ENCODE measurements around the gene PPP1R37. TPM values are rescaled to one million over a fixed set of nuclear protein-coding genes. Genes with fewer than 3 reads are reported as not detected.

The PPP1R37 gene
- total and polyA plus RNA-seq, 2 of the 13 experiments (the other 11 are each of a cell fraction or from before 2014, with no cell fraction given) = 9.0 to 14.3 TPM

DNA sequence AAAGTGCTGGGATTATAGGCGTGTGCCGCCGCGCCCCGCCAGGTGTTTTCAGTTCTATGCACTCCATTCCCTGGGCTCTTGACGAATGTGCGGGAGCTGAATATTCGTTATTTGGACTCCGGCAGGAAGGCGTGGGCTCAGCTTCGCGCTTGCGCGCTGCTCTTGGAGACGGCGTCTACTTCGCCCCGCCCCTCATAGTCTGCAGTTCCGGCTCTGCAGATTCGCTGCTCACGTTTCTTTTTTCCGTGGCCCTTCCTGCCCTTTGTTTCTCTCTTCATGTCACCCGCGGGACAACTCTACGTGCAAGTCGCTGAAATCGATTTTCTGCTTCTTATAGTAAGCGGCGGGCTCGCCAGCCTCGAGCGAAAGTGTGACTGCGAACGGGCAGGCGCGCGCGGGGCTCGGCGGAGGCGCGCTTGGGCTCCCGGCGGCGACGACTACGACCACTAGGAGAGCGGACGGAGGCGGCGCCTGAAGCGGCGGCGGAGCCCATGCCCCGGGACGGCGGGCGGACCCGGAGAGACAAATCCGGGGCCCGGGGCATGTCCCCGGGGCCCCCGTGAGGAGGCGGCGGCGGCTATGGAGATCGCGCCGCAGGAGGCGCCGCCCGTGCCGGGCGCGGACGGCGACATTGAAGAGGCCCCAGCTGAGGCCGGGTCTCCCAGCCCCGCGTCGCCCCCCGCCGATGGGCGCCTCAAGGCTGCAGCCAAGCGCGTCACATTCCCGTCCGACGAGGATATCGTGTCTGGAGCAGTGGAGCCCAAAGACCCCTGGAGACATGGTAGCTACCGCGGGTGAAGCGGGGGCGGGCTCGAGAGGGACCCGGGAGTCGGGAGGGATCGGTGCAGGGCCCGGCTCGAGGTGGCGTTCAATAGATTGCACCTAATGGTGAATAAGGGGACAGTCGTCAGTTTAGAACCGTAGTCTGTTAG, at the start of gene PPP1R37 (continued):
- TF ChIP-seq KIAA2018 (CRISPR knock-in tag; IDR thresholded peaks at IDR 0.05; ENCODE audit: borderline replicate concordance) (no peak), HOXA7 (CRISPR knock-in tag; IDR thresholded peaks at IDR 0.05) (no peak; the same call in 1 of the 2 replicates), ATF4 (CRISPR knock-in tag; IDR thresholded peaks at IDR 0.05) (peak in 1 of 2 experiments; percentile 45; a peak in 1 of 4 replicates), ZNF430 (CRISPR knock-in tag; IDR thresholded peaks at IDR 0.05) (peak; percentile 56; the same call in 1 of the 2 replicates), SIN3B (IDR thresholded peaks at IDR 0.05; ENCODE audit: low read length) (peak; percentile 75; the same call in 1 of the 2 replicates), ZNF766 (CRISPR knock-in tag; IDR thresholded peaks at IDR 0.05; ENCODE audit: borderline replicate concordance) (no peak; the same call in 1 of the 2 replicates), ZNF607 (CRISPR knock-in tag; IDR thresholded peaks at IDR 0.05; ENCODE audit: borderline replicate concordance) (peak; percentile 68; the same call in 1 of the 2 replicates), RAD21 (CRISPR knock-in tag; IDR thresholded peaks at IDR 0.05) (peak; percentile 44; the same call in 1 of the 2 replicates), ZNF274 (CRISPR knock-in tag; IDR thresholded peaks at IDR 0.05) (no peak; the same call in 1 of the 2 replicates), DNMT1 (CRISPR knock-in tag; IDR thresholded peaks at IDR 0.05) (0 out of 2 replicates have a peak, but pooled peaks have one; percentile 17), ATF7-NPFF (CRISPR knock-in tag; IDR thresholded peaks at IDR 0.05; ENCODE audit: low read depth) (0 out of 2 replicates have a peak, but pooled peaks have one; percentile 20)
- TF ChIP-seq, protein P1, sequence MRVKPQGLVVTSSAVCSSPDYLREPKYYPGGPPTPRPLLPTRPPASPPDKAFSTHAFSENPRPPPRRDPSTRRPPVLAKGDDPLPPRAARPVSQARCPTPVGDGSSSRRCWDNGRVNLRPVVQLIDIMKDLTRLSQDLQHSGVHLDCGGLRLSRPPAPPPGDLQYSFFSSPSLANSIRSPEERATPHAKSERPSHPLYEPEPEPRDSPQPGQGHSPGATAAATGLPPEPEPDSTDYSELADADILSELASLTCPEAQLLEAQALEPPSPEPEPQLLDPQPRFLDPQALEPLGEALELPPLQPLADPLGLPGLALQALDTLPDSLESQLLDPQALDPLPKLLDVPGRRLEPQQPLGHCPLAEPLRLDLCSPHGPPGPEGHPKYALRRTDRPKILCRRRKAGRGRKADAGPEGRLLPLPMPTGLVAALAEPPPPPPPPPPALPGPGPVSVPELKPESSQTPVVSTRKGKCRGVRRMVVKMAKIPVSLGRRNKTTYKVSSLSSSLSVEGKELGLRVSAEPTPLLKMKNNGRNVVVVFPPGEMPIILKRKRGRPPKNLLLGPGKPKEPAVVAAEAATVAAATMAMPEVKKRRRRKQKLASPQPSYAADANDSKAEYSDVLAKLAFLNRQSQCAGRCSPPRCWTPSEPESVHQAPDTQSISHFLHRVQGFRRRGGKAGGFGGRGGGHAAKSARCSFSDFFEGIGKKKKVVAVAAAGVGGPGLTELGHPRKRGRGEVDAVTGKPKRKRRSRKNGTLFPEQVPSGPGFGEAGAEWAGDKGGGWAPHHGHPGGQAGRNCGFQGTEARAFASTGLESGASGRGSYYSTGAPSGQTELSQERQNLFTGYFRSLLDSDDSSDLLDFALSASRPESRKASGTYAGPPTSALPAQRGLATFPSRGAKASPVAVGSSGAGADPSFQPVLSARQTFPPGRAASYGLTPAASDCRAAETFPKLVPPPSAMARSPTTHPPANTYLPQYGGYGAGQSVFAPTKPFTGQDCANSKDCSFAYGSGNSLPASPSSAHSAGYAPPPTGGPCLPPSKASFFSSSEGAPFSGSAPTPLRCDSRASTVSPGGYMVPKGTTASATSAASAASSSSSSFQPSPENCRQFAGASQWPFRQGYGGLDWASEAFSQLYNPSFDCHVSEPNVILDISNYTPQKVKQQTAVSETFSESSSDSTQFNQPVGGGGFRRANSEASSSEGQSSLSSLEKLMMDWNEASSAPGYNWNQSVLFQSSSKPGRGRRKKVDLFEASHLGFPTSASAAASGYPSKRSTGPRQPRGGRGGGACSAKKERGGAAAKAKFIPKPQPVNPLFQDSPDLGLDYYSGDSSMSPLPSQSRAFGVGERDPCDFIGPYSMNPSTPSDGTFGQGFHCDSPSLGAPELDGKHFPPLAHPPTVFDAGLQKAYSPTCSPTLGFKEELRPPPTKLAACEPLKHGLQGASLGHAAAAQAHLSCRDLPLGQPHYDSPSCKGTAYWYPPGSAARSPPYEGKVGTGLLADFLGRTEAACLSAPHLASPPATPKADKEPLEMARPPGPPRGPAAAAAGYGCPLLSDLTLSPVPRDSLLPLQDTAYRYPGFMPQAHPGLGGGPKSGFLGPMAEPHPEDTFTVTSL (CRISPR knock-in tag; IDR thresholded peaks at IDR 0.05; ENCODE audit: borderline replicate concordance) = no peak

Measured in HepG2 (cell line).